ENCODE results near the gene JMJD8.

Gene JMJD8

DNA sequence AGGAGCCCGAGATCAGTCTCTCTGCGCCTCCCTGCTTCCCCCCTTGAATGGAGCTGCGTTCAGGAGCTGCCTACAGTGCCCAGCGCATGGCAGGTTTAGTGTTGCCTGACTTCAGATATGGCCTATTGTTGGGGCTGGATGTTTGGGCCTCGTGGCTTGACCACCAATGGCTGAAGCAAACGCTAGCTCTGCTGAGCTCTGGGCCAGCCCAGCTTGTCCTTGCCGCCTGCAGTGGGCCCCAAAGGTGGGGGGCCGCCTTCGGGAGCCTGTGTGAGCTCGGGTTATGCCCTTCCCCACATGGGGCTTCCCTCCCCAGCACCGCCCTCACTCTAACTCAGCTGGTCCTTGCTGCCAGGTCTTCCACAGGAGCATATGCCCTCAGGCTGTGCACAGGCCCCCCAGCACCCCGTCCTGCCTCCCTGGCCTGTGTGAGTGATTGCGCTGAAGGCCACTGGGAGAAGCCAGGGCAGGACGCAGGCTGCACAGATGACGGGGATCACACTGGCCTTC, 46.0 kb downstream of the JMJD8 start:
- DNase-seq (ENCODE audit: low read depth), result no peak

- peak; percentile 82 for DNase-seq (ENCODE audit: low read depth)
Observed at GRCh38 chr16:637081-638018, 46.8 kb downstream of the JMJD8 start.

DNA sequence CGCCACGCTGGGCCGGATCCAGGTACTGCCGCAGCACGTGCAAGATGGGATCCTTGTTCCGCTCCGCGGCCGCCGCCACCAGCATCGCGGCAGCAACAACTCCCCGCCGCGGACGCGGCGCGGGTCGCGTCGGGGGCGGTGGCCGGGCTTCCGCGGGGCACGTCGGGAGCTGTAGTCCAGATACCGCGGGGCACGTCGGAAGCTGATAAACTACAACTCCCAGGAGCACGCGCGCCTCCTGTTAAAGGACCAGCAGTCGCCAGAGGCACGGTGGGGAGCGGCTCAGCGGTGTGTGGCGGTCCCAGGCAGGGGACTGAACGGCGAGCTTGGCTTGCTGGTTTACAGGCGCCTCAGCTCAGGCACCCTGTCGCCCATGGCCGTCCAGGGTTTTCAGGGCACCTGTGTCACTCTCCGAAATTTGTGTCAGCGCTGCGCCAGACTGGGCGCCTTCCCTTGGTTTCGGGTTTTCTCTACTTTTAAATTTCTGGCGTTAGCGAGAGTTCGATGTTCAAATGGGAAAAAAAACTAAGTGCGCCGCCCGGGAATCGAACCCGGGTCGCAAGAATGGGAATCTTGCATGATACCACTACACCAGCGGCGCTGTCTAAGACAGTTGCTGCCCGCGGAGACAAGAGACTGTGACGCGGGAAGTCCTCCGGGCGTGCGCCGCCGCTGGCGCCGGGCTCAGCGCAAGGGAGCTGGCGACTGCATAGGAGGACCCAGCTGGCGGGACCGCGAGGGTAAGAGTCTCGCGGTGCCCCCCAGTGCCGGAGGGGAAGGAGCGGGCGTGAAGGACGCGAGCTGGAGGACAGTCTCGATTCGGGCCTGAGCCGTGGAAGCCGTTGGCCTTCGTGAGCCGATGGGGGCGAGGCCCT, 47.7 kb downstream of the JMJD8 start, which contains the start of gene METTL26:
METTL26 (minus strand) TSS at position 100 of the 875 bp plus-strand sequence; CDS start at position 85, 15 bp downstream.
- peak; percentile 98 for DNase-seq (ENCODE audit: low read depth)

- no peak for DNase-seq (ENCODE audit: low read depth)
Observed at GRCh38 chr16:635573-636205, 48.4 kb downstream of the JMJD8 start.

GRCh38 chr16:634996-635395, 49.1 kb downstream of the JMJD8 start:
- DNase-seq (ENCODE audit: low read depth), result no peak

DNA sequence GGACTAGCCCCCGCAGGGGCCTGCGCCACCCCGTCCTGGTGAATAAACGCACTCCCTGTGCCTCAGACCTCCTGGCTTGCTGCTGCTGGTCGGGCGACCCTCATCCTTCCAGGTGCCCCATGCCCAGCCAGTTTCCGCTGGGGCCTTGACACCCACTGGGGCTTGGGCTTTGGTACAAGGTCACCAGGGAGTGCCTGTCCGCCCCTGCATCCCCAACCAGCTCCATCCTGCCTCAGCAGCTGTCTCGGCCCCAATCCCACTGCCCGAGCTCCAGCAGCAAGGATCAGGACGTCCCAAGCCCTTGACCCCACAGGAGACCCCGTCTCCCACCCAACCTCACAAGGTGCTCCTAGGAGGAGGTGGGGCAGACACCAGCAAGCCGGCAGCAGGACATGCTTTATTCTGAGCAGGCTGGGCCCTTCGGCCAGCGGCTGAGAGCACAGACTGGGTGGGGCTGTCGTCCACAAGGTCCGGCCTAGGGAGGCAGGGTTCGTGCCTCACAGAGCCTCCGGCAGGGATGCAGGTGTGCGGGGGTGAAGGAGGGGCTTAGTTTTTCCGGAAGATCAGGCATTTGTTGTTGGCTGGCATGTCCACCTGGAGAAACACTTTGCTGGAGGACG, 50.0 kb downstream of the JMJD8 start:
- DNase-seq (ENCODE audit: low read depth), result no peak

DNA sequence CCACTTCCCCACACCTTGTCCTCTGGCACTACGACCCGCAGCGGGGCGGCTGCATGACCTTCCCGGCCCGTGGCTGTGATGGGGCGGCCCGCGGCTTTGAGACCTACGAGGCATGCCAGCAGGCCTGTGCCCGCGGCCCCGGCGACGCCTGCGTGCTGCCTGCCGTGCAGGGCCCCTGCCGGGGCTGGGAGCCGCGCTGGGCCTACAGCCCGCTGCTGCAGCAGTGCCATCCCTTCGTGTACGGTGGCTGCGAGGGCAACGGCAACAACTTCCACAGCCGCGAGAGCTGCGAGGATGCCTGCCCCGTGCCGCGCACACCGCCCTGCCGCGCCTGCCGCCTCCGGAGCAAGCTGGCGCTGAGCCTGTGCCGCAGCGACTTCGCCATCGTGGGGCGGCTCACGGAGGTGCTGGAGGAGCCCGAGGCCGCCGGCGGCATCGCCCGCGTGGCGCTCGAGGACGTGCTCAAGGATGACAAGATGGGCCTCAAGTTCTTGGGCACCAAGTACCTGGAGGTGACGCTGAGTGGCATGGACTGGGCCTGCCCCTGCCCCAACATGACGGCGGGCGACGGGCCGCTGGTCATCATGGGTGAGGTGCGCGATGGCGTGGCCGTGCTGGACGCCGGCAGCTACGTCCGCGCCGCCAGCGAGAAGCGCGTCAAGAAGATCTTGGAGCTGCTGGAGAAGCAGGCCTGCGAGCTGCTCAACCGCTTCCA, 50.6 kb downstream of the JMJD8 start:
- DNase-seq (ENCODE audit: low read depth), result no peak

- no peak for DNase-seq (ENCODE audit: low read depth)
Observed at GRCh38 chr16:632486-633335, 51.4 kb downstream of the JMJD8 start.

GRCh38 chr16:631808-632358, 52.3 kb downstream of the JMJD8 start:
- no peak for DNase-seq (ENCODE audit: low read depth)

Data from stimulated activated CD8-positive, alpha-beta memory T cell treated with anti-CD3 and anti-CD28 coated beads, Interleukin-15, amount 100 ng/mL, for 24 hours (primary cell).